Ovary (tissue), 3 donors: ENCODE measurements around the gene VKORC1.

Source experiments
- CTCF ChIP-seq, 3 donors: fragments of 450-650 bp in 2 of 3; fragments of 200-600 bp in 1 of 3; IDR thresholded peaks; one replicate each; pipeline versions ENCODE4 v1.5.1 to v1.8.0; 2016 to 2022; ENCODE audit warnings: antibody characterized with exemption in 3 of 3, mild to moderate bottlenecking in 1 of 3
- POLR2A ChIP-seq: fragments of 450-650 bp; IDR thresholded peaks from one replicate; pipeline ENCODE4 v1.6.1; 2017; ENCODE audit warnings: antibody characterized with exemption, mild to moderate bottlenecking, moderate library complexity
- donor health status: DM: no; HTN: no; CAD: no.

GRCh38 chr16:31079342-31079944, 15.2 kb downstream of the VKORC1 start:
- no peak for TF ChIP-seq POLR2A
- no peak for TF ChIP-seq CTCF (IDR thresholded peaks at IDR 0.05)
